Measurements from ENCODE around the gene HNRNPF.

HNRNPF gene

DNA sequence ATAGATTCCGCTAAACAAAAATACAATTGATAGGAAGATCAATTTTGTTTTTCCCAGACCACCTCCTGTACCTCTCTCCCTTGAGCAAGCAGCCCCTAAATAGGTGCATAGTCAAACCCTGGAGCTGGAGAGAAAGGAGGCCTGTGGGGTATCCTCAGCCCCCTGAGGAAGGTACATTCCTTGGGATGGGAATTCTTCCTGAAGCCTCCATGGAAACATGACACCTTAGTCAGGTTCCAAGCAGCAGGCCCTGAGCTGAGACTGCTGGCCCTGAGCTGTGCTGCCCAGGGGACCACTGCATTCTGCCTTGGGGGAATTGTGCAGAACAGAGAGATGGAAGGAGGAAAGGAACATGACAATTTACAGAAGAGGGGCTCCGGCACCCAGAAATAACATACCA is 7.4 kb downstream of the HNRNPF start:
- DNase-seq (ENCODE audit: insufficient read length, low spot score), result no peak
- no peak for FAIRE-seq
- TF ChIP-seq, protein P1, sequence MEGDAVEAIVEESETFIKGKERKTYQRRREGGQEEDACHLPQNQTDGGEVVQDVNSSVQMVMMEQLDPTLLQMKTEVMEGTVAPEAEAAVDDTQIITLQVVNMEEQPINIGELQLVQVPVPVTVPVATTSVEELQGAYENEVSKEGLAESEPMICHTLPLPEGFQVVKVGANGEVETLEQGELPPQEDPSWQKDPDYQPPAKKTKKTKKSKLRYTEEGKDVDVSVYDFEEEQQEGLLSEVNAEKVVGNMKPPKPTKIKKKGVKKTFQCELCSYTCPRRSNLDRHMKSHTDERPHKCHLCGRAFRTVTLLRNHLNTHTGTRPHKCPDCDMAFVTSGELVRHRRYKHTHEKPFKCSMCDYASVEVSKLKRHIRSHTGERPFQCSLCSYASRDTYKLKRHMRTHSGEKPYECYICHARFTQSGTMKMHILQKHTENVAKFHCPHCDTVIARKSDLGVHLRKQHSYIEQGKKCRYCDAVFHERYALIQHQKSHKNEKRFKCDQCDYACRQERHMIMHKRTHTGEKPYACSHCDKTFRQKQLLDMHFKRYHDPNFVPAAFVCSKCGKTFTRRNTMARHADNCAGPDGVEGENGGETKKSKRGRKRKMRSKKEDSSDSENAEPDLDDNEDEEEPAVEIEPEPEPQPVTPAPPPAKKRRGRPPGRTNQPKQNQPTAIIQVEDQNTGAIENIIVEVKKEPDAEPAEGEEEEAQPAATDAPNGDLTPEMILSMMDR (IDR thresholded peaks at IDR 0.05; ENCODE audit: insufficient read depth, missing control alignments), result no peak

DNA sequence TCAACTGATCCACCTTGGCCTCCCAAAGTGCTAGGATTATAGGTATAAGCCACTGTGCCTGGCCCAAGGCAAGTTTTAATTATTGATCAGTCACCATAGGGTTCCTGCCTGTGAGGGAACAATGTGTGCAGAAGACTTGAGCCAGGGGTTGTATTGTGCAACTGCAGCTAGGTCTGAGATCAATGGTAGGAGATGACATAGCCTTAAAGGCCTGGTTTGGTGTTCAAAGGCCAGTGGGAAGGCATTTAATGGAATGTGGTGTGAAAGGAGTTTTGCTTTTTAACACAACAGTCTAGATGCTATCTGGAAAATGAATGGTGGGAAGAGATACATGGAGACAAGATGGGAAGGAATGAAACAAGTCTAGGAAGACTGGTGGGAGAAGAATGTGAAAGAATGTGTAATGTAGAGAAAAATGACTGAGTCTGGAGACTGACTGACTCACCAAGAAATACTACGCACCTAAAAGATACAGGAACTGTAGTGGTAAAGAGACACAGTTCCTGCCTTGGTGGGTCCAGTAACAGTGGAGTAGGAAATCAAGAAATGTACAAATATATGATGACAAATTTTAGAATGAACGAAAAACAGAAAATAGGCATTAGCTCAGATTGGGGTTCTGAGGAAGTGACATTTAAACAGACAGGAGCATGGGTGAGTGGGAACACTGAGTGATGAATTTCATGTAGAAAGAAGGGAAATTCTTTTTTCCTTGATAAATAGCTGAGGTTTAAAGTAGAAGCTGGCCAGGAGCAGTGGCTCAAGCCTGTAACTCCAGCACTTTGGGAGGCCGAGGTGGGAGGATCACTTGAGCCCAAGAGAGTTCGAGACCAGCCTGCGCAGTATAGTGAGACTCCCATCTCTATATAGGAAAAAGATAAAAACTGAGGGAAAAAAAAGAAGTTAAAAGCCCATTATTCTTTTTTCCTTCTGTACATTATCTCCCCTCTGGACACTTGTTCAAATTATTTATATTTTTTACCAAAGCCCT is 9.4 kb downstream of the HNRNPF start:
- TF ChIP-seq, protein P1 (IDR thresholded peaks at IDR 0.05; ENCODE audit: insufficient read depth, missing control alignments), result no peak
- FAIRE-seq (no peak), DNase-seq (ENCODE audit: insufficient read length, low spot score) (no peak)

DNA sequence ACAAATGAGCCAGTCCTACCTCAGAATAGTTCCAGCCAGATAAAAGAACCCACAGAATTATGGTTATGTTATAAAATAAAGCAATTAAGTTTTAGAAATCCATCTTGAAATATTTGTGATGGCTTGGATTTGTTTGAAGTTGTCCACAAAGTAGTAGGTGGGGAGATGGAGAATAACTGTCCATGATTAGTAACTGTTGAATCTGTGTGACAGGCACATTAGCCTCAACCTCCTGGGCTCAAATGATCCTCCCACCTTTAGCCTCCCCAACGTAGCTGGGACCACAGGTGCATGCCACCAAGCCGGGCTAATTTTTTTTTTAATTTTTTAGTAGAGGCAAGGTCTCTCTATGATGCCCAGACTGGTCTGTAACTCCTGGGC is 10.1 kb downstream of the HNRNPF start:
- no peak for DNase-seq (ENCODE audit: insufficient read length, low spot score)
- TF ChIP-seq, protein P1 (IDR thresholded peaks at IDR 0.05; ENCODE audit: insufficient read depth, missing control alignments), result no peak
- no peak for FAIRE-seq

DNA sequence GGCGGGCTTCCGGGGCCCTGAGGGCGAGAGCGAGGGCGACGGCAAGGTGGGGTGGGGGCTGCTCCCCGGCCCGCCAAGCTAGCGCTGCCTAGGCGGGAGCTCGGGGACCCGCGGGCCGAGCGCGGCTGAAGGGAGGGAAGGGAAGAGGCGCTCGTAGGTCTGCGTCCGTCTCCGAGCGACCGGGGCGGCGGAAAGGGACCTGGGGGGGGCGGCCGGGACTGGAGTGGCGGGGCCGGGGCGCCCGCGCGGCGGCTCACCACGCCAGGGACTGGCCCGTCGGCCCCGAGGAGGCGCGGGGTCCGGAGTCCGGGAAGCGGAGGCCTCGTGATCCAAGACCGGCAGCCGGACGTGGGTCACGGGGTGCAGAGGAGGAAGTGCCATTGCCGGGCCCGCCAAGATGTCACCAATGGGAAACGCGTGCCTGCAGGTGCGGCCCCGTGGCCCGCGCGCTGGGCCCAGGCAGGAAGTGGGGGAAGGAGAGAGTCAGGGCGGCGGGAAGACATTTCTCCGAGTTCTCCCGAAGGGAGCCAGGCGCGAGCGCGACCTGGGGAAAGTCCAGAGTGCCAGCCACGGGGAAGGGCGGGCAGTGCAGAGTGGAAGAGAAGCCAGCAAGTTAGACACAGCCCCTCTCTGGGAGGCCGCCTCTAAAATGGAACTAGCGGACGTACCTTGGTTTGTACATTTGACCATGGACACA is 11.9 kb downstream of the HNRNPF start:
- FAIRE-seq (no peak), DNase-seq (ENCODE audit: insufficient read length, low spot score) (peak; percentile 50)
- TF ChIP-seq, protein P1 (IDR thresholded peaks at IDR 0.05; ENCODE audit: insufficient read depth, missing control alignments), result no peak

DNA sequence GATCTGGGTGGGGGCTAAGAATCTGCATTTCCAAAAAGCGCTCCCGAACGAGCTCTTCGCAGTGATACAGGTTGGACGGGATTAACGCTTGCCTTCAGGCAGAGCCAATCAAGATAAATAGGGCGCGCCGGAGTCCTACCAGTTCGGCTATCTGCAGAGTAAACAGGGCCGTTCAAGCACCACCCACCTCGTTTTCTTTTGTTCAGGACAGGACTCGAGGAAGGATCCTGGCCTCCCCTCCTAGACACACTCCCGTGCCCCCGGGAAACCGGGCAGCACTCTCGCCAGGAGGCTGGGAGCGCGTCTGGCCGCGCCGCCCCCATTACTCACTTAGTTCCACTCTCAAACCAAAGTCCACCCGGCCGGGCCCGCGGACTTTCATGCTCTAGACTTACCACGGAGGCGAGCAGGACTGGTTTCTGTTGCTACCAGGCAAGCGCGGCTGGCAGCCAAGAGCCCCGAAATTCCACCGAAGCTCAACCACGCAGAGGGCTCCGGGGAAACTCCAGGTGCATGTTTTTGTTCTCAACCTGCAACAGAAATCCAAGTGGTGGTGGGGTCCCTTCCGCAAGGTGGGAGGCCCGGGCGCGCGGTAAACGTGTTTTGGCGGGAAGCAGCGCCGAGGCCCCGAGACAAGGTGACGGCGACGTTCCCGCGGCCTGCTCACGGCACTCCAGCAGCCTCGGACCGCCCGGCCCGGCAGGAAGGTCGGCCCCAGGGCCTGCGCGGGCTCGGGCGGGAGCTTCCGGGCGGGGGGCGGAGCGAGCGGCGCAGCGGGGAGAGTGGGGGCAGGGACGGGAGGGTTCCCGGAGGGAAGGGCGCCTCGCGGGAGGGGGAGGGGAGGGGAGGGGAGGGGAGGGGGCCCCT is 12.7 kb downstream of the HNRNPF start:
- DNase-seq (ENCODE audit: insufficient read length, low spot score) (peak; percentile 60), FAIRE-seq (no peak)
- TF ChIP-seq, protein P1 (IDR thresholded peaks at IDR 0.05; ENCODE audit: insufficient read depth, missing control alignments), result no peak

DNA sequence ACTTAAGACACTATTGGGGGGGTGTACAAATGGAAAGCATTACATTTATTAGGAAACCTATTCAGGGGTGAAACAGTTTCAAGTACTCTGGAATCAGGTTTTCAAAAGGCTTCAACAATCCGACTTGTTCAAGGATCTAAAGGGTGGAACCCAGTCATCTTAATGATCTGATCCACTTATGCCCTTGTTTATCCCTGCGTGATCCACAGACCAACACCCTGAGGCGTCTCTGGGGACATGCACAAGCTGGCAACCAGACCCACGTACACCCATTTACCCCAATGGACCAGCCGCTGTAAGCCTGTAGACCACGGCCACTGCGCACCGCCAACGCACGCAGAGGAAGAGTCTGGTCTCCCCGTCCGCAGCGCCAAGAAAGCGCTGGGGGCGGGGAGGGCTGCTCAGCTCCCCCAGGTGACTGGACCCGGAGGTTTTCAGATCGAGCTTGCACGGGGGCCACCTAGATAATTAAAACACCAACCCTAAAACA is 13.4 kb downstream of the HNRNPF start:
- TF ChIP-seq, protein P1 (IDR thresholded peaks at IDR 0.05; ENCODE audit: insufficient read depth, missing control alignments), result no peak
- FAIRE-seq (no peak), DNase-seq (ENCODE audit: insufficient read length, low spot score) (no peak)

Data from D721Med (cell line).